ENCODE data around the gene FCHSD2. TPM values are rescaled to one million over a fixed set of nuclear protein-coding genes. Genes with fewer than 3 reads are reported as not detected.

FCHSD2 gene
- total RNA-seq, 4 donors from 2014 or later: 6.7 to 14.7 (median 8.5) TPM

DNA sequence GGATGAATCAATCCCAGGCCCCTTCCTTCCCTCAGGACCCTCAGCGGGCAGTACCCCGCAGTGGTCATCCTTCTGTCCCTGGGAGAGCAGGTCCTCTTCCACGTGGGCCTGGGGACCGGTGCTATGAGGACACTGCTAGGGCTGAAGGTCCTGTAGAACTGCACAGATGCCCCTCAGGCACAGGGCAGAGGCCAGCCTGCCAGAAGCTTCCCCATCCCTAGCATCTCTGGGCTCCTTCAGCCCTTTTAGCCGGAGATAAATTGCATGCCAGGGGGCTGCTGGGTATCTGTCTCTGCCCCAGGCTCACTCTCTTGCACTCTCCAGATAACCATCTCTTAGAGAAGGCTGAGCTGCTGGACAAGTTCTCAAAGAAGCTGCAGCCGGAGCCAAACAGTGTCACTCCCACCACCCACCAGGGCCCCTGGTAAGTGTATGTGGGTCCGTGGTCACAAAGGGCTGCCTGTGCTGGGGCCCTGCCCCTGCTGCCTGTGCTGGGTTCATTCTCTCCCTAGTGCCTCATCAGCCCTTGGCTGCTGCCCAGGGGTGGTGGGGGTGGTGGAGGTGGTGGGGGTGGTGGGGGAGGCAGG is 325.6 kb downstream of the FCHSD2 start:
- no peak overlapping the region for H3K4me3 ChIP-seq (ENCODE audit: low read depth, poor library complexity, severe bottlenecking)
- intact Hi-C loops (cut with DNase I; ENCODE audit: low total_unique reads): no loop called here
- peak in 1 of 2 donors; percentile 84 for DNase-seq (ENCODE audit: low spot score in 2 of 2)
- WGBS, 2 donors: 69% methylated on average over 4 to 6 of the region's 7 CpGs
- TF ChIP-seq, protein P1, sequence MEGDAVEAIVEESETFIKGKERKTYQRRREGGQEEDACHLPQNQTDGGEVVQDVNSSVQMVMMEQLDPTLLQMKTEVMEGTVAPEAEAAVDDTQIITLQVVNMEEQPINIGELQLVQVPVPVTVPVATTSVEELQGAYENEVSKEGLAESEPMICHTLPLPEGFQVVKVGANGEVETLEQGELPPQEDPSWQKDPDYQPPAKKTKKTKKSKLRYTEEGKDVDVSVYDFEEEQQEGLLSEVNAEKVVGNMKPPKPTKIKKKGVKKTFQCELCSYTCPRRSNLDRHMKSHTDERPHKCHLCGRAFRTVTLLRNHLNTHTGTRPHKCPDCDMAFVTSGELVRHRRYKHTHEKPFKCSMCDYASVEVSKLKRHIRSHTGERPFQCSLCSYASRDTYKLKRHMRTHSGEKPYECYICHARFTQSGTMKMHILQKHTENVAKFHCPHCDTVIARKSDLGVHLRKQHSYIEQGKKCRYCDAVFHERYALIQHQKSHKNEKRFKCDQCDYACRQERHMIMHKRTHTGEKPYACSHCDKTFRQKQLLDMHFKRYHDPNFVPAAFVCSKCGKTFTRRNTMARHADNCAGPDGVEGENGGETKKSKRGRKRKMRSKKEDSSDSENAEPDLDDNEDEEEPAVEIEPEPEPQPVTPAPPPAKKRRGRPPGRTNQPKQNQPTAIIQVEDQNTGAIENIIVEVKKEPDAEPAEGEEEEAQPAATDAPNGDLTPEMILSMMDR (IDR thresholded peaks at IDR 0.05): no peak
- no peak for TF ChIP-seq POLR2A (IDR thresholded peaks at IDR 0.05)

DNA sequence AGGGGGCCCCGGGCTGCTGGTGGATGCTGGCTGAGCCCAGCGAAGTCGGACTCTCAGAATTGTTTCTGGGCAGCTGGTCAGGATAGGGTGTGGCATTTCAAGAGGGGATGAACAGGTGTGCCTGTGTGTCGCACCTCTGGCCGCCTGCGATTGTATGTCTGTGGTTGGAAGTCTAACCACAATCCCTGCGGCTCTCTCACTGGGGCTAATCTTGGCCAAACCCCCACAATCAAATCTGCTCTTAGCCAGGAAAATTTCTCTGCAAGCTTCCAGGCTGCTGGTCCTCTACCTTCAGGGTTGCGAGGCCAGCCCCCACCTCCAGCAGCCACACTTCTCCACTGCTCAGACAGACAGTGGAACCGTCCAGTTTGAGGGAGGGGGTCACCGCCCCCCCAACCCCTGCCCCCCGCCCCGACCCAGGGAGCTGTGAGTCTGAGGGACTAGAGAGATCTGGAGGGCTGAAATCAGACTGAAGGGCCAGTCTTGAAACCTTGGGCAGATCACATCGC is 327.0 kb downstream of the FCHSD2 start:
- H3K4me3 ChIP-seq (ENCODE audit: low read depth, poor library complexity, severe bottlenecking): peak overlapping the region; percentile 81
- no peak for DNase-seq (ENCODE audit: low spot score in 2 of 2)
- intact Hi-C loops (cut with DNase I; ENCODE audit: low total_unique reads): no loop called here
- TF ChIP-seq POLR2A (IDR thresholded peaks at IDR 0.05): no peak
- TF ChIP-seq, protein P1 (IDR thresholded peaks at IDR 0.05): no peak
- 17% methylated on average over 12 of the region's 13 CpGs for WGBS, 2 donors

DNA sequence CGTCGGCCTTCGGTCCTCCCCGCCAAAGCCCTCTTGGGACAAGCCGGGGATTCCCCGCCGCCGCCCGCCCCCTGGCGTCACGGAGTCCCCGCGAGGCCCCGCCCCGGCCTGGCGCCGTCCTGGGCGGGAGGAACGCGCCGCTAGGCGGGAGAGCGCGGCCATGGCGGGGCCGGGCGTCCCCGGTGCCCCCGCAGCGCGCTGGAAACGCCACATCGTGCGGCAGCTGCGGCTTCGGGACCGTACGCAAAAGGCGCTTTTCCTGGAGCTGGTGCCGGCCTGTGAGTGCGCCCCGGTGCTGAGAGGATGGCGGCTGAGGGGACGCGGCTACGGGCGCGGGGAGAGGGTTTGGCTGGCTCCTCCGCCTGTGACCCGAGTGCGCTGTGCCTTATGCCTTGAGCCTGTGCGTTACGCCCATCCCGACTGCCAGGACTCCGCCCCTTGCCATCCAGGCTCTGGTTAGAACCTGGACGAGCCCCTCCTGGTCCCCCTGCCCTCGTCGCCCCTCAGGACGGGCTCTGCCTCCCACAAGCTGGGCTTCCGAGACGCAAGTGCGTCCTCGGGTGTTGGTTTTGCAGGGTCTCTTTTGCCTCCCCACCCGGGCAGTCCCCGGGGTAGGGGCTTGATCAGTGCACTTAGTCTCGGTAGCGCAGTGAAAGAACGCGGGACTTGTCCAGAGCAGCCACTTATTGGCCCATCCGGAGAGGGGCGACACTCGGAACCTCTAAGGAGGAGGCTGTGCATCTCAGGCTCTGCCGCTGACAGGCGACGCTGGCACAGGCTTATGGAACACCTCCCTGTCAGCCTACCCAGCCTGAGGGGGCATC is 327.6 kb downstream of the FCHSD2 start, which contains the start of gene ATG16L2:
Gene ATG16L2 (plus strand): TSS at position 126 of the 824 bp plus-strand sequence. CDS start 35 bp downstream, at position 161.
- no peak for TF ChIP-seq POLR2A (IDR thresholded peaks at IDR 0.05)
- TF ChIP-seq, protein P1 (IDR thresholded peaks at IDR 0.05): no peak
- WGBS, 2 donors: 1% methylated on average over 31 to 66 of the region's 75 CpGs
- H3K4me3 ChIP-seq (ENCODE audit: low read depth, poor library complexity, severe bottlenecking): peak within 1 kb of the TSS; percentile 81
- intact Hi-C loops (cut with DNase I; ENCODE audit: low total_unique reads): no loop called here
- DNase-seq (ENCODE audit: low spot score in 2 of 2): peak; percentile 68 to 97

DNA sequence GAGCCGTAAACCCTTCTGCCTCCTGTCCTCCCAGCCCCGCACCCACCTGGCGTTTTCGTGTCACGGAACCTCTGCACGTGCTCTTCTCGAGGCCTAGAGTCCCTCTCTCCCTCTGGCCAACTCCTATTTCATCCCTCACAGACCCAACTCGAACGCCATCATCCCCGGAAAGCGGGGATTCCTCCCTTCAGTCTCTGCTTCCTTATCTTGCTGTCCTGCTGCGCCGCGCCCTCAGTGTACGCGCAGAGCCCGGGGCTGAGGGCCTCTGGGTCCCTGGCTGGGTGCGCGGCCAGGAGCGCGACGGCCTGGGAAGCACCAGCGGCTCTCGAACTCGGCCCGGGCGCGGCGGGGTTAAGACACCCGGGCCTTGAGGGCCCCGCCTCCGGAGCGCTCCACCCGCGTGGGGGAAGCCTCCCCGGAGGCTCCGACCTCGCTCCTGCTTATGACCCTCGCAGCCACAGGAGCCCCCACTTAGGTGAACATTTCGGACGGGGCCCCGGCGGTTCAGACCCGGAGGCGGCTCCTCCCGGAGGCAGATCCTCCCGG is 328.3 kb downstream of the FCHSD2 start:
- TF ChIP-seq, protein P1 (IDR thresholded peaks at IDR 0.05): no peak
- no peak for TF ChIP-seq POLR2A (IDR thresholded peaks at IDR 0.05)
- DNase-seq (ENCODE audit: low spot score in 2 of 2): peak; percentile 69 to 95
- WGBS, 2 donors: 1% methylated on average over 26 to 29 of the region's 47 CpGs
- peak overlapping the region; percentile 81 for H3K4me3 ChIP-seq (ENCODE audit: low read depth, poor library complexity, severe bottlenecking)
- intact Hi-C loops (cut with DNase I; ENCODE audit: low total_unique reads): no loop called here

DNA sequence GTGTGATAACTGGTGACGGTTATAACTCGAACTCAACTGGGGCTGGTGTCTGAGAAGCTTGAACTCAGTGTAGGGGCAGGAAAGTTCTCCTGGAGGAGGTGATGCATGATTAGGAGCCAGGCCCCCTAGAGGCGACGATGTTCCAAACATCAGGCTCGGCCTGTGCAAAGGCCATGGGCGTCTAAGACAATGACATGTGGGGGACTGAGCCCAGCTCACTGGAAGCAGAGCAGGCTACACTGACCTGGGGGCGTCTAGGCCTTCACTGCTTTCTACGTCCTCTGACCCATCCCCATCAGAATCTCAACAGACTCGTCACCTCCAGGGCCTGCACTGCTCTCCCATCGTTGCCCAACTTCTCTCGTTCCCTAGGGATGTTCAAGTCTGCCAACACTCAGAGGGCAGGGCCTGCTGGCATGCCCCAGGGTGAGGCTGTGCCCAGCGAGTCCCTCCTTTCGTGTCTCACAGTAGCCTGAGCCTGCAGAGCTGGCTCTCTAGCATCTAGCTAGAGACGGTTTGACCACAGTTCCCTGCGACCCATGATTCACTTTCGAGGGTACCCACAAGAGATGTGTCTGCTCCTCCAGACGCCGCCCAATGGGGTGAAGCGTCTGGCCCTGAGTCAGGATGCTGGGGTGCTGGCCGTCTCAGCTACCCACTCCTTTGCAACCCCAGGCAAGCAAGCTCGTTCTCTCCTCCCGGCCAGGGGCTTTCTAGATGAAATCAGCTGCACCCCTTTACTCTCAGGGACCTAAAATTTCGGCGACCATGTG is 329.0 kb downstream of the FCHSD2 start:
- peak in 1 of 2 donors; percentile 88 for DNase-seq (ENCODE audit: low spot score in 2 of 2)
- TF ChIP-seq, protein P1 (IDR thresholded peaks at IDR 0.05): peak in 1 of 3 donors; percentile 16
- TF ChIP-seq POLR2A (IDR thresholded peaks at IDR 0.05): no peak
- intact Hi-C loops (cut with DNase I; ENCODE audit: low total_unique reads): no loop called here
- H3K4me3 ChIP-seq (ENCODE audit: low read depth, poor library complexity, severe bottlenecking): peak overlapping the region; percentile 81
- 3 to 7% methylated on average over 23 of the region's 24 CpGs for WGBS, 2 donors

All from lower leg skin (tissue), 4 donors.